HepG2 (cell line): ENCODE measurements around the gene RETN. TPM values are rescaled to one million over a fixed set of nuclear protein-coding genes. Genes with fewer than 3 reads are reported as not detected.

Experiments
- BRD4 ChIP-seq: sonication (generic); formaldehyde crosslinking; IDR thresholded peaks from 2 replicates; pipeline ENCODE4 v1.4.0; 2020; ENCODE audit warnings: missing genetic modification reagents
- DNMT3B ChIP-seq: conservative IDR thresholded peaks from 2 replicates; pipeline ENCODE4 v1.6.1; 2016; ENCODE audit warnings: missing biosample characterization, control low read depth
- ELK4 ChIP-seq: sonication (generic); formaldehyde crosslinking; IDR thresholded peaks from 2 replicates; pipeline ENCODE4 v1.9.0; 2021; ENCODE audit warnings: missing genetic modification reagents, borderline replicate concordance
- GATAD2A ChIP-seq: IDR thresholded peaks from 2 replicates; pipeline ENCODE4 v1.6.1; 2016
- HDAC2 ChIP-seq: sonication (generic); formaldehyde crosslinking; IDR thresholded peaks from 2 replicates; pipeline ENCODE4 v1.4.0; 2020; ENCODE audit warnings: missing genetic modification reagents
- HOXD1 ChIP-seq: sonication (generic); formaldehyde crosslinking; IDR thresholded peaks from 2 replicates; pipeline ENCODE4 v1.5.0; 2020; ENCODE audit warnings: missing genetic modification reagents
- JUNB ChIP-seq: sonication (generic); formaldehyde crosslinking; IDR thresholded peaks from 2 replicates; pipeline ENCODE4 v1.8.0; 2022; ENCODE audit warnings: missing genetic modification reagents, mild to moderate bottlenecking, borderline replicate concordance
- KDM5A ChIP-seq: fragments of 200-600 bp; sonication (generic); IDR thresholded peaks from 2 replicates; pipeline ENCODE4 v1.7.0; 2018; ENCODE audit warnings: antibody characterized with exemption, mild to moderate bottlenecking, low read length, borderline replicate concordance
- SMARCE1 ChIP-seq: fragments of 450-650 bp; IDR thresholded peaks from 2 replicates; pipeline ENCODE4 v1.6.1; 2017; ENCODE audit warnings: borderline replicate concordance
- SMC3 ChIP-seq: IDR thresholded peaks from 2 replicates; pipeline ENCODE4 v1.6.1; 2011; ENCODE audit warnings: low read length, improper control_type of control experiment
- STAG1 ChIP-seq: sonication (generic); formaldehyde crosslinking; IDR thresholded peaks from 2 replicates; pipeline ENCODE4 v1.4.0; 2020; ENCODE audit warnings: missing genetic modification reagents
- ZBTB20 ChIP-seq: sonication (generic); formaldehyde crosslinking; IDR thresholded peaks from 2 replicates; pipeline ENCODE4 v1.8.1; 2023; ENCODE audit warnings: missing genetic modification reagents, low read depth, mild to moderate bottlenecking, borderline replicate concordance
- ZBTB21 ChIP-seq: sonication (generic); formaldehyde crosslinking; IDR thresholded peaks from 2 replicates; pipeline ENCODE4 v1.4.0; 2020; ENCODE audit warnings: missing genetic modification reagents
- ZNF354B ChIP-seq: sonication (generic); formaldehyde crosslinking; IDR thresholded peaks from 2 replicates; pipeline ENCODE4 v1.8.0; 2022; ENCODE audit warnings: mild to moderate bottlenecking, missing genetic modification reagents
- ZNF567 ChIP-seq: sonication (generic); formaldehyde crosslinking; IDR thresholded peaks from 2 replicates; pipeline ENCODE4 v1.8.1; 2023; ENCODE audit warnings: mild to moderate bottlenecking, missing genetic modification reagents, borderline replicate concordance
- ZNF766 ChIP-seq: sonication (generic); formaldehyde crosslinking; IDR thresholded peaks from 2 replicates; pipeline ENCODE4 v1.5.0; 2020; ENCODE audit warnings: missing genetic modification reagents, borderline replicate concordance
- ZSCAN25 ChIP-seq: sonication (generic); formaldehyde crosslinking; IDR thresholded peaks from 2 replicates; pipeline ENCODE4 v1.8.0; 2022; ENCODE audit warnings: mild to moderate bottlenecking, missing genetic modification reagents
- polyA plus RNA-seq, 8 experiments: library from polyadenylated mRNA; depleted of rRNA in 3 of 8; stranded (reverse) in 7 of 8; unstranded in 1 of 8; fragments of >200 nt; fragmentation: Illumina TruSeq in 4 of 8; extraction: Trizol in 4 of 8; gene quantifications; 2 replicates each; pipeline versions ENCODE4 v1.2.1 to v1.2.3, GENCODE V29; 2011 to 2016; ENCODE audit warnings: low read depth in 4 of 8, missing spikeins in 1 of 8, mixed read lengths in 1 of 8; ENCODE audit not compliant: insufficient read depth in 1 of 8
- total RNA-seq, 5 experiments: library from RNA; depleted of rRNA; stranded (reverse); fragments of >200 nt; fragmentation: Illumina TruSeq; extraction: Trizol; gene quantifications; 2 replicates each; pipeline ENCODE4 v1.2.3, GENCODE V29; 2016; ENCODE audit warnings: low read depth in 1 of 5

Gene RETN
- total and polyA plus RNA-seq, 2 of the 13 experiments (the other 11 are each of a cell fraction or from before 2014, with no cell fraction given): not detected

GRCh38 chr19:7677669-7678311 lies 8.9 kb downstream of the RETN start (continued):
- no peak for TF ChIP-seq ZBTB20
- no peak for TF ChIP-seq HDAC2 (CRISPR knock-in tag)
- TF ChIP-seq KDM5A: no peak
- TF ChIP-seq BRD4 (CRISPR knock-in tag): no peak
- no peak for TF ChIP-seq SMARCE1
- TF ChIP-seq HOXD1 (CRISPR knock-in tag): no peak
- peak; percentile 18; the same call in 1 of the 2 replicates for TF ChIP-seq SMC3
- no peak for TF ChIP-seq ZSCAN25 (CRISPR knock-in tag)
- no peak for TF ChIP-seq DNMT3B (CRISPR knock-in tag)
- TF ChIP-seq GATAD2A: no peak
- TF ChIP-seq ZNF766 (CRISPR knock-in tag): no peak
- TF ChIP-seq ELK4 (CRISPR knock-in tag): no peak
- TF ChIP-seq ZBTB21 (CRISPR knock-in tag): no peak
- TF ChIP-seq JUNB (CRISPR knock-in tag): 0 out of 2 replicates have a peak, but pooled peaks have one; percentile 19
- TF ChIP-seq STAG1: 0 out of 2 replicates have a peak, but pooled peaks have one; percentile 9
- TF ChIP-seq ZNF354B (CRISPR knock-in tag): no peak
- TF ChIP-seq ZNF567: no peak
